ENCODE measurements around the gene GPT2. TPM values are rescaled to one million over a fixed set of nuclear protein-coding genes. Genes with fewer than 3 reads are reported as not detected.

GPT2 gene
- total RNA-seq, 1 donor from 2014 or later: 47.8 TPM

DNA sequence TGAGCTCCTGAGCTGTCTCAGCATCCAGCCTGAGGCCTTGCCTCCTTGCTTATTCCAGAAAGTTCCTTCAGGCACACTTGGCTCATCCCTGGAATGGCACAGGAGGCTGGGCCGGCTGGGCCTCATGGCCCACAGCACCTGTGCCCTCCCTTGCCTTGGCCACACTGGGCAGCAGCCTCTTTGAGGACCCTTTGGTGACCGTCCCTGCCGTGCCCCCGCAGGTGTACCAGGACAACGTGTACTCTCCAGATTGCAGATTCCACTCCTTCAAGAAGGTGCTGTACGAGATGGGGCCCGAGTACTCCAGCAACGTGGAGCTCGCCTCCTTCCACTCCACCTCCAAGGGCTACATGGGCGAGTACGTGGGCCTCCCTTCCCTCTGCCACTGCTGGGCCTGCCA lies 34.2 kb downstream of the GPT2 start:
- no peaks in the 10 kb centered on the region for H3K9me3 Mint-ChIP-seq
- H3K36me3 Mint-ChIP-seq: peaks cover 27% of the 10 kb centered on the region
- DNase-seq (ENCODE audit: extremely low spot score, unreplicated experiment): no peak
- peaks cover 24% of the 10 kb centered on the region for H3K4me1 Mint-ChIP-seq (ENCODE audit: unreplicated experiment)
- no peaks in the 10 kb centered on the region for H3K27me3 Mint-ChIP-seq
- H3K27ac Mint-ChIP-seq: no peak overlapping the region
- TF ChIP-seq, protein P1, sequence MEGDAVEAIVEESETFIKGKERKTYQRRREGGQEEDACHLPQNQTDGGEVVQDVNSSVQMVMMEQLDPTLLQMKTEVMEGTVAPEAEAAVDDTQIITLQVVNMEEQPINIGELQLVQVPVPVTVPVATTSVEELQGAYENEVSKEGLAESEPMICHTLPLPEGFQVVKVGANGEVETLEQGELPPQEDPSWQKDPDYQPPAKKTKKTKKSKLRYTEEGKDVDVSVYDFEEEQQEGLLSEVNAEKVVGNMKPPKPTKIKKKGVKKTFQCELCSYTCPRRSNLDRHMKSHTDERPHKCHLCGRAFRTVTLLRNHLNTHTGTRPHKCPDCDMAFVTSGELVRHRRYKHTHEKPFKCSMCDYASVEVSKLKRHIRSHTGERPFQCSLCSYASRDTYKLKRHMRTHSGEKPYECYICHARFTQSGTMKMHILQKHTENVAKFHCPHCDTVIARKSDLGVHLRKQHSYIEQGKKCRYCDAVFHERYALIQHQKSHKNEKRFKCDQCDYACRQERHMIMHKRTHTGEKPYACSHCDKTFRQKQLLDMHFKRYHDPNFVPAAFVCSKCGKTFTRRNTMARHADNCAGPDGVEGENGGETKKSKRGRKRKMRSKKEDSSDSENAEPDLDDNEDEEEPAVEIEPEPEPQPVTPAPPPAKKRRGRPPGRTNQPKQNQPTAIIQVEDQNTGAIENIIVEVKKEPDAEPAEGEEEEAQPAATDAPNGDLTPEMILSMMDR (conservative IDR thresholded peaks at IDR 0.05): no peak
- no peak overlapping the region for H3K4me3 Mint-ChIP-seq

DNA sequence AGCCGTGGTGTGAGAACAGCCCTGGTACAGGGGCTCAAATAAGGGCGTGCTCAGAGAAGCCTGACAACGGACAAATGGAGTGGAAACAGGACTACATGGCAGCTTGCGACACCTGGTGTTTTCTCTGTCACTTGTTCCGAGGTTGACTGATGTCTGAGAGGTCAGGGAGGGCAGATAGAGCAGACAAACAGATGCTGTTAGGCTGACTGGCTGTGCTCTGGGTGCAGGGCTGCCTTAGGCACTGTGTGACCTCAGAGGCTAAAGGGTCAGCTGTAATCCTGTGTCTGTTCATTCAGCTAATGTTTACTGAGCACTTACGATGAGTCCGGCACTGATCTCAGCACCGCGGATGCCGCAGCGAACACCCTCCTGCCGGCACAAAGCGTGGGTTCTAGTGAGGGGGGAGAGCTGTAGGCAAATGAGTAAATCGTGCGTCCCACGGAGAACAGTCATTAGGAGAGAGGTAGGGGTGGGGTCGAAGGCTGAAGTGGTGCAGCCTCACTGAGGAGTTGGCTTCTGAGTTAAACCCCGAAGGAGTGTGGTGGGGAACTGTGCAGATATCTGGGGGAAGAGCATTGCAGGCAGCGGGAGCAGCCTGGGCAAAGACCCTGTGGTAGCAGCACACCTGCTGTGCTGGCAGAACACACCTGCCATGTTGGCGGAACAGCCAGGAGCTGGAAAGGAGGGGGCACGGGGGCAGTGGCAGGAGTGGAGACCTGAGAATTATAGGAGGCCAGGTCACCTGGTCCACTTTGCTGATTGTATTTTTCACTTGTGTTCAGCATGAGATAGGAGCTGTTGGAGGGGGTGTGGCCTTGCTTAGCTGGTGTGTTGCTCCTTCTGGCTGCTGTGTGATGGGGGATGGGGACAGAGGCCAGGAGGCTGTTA lies 35.0 kb downstream of the GPT2 start:
- no peaks in the 10 kb centered on the region for H3K9me3 Mint-ChIP-seq
- TF ChIP-seq, protein P1 (conservative IDR thresholded peaks at IDR 0.05): peak; percentile 15
- no peaks in the 10 kb centered on the region for H3K27me3 Mint-ChIP-seq
- H3K36me3 Mint-ChIP-seq: peaks cover 27% of the 10 kb centered on the region
- no peak for DNase-seq (ENCODE audit: extremely low spot score, unreplicated experiment)
- peak overlapping the region; percentile 64 for H3K4me3 Mint-ChIP-seq
- H3K27ac Mint-ChIP-seq: peak overlapping the region; percentile 63
- H3K4me1 Mint-ChIP-seq (ENCODE audit: unreplicated experiment): peaks cover 24% of the 10 kb centered on the region

DNA sequence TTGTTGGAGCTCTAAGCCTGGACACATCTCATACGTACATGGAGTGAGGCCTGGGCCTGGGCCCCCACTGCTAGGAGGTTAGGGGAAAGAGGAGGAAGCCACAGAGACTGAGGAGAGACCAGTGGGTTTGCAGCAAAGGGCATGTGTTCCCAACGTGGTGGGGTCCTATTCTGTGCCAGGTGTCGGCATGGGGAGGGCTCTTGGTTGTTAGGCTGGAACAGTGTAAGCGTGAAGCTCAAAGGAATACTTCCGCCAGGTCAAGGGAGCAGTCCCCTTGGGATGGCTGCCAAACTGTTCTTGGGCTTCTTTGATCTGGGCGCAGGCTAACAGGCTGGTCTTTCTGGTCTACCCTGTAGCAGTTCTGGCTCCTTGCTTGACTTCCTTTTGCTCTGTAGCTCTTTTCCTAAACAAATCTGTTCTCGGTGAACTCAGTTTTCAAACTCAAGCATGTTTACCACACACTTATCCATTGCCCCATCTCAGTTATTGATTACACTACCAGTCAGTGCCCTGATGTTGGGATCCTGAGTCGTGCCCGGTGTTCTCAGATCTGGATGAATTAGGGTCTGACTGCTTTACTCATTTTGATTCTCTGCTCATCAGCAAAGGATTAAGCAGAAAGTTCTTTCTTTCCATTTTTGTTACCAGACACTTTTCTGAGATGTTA lies 36.4 kb downstream of the GPT2 start:
- no peak for DNase-seq (ENCODE audit: extremely low spot score, unreplicated experiment)
- peaks cover 22% of the 10 kb centered on the region for H3K36me3 Mint-ChIP-seq
- H3K4me1 Mint-ChIP-seq (ENCODE audit: unreplicated experiment): peaks cover 24% of the 10 kb centered on the region
- TF ChIP-seq, protein P1 (conservative IDR thresholded peaks at IDR 0.05): no peak
- no peaks in the 10 kb centered on the region for H3K27me3 Mint-ChIP-seq
- no peak overlapping the region for H3K4me3 Mint-ChIP-seq
- H3K9me3 Mint-ChIP-seq: no peaks in the 10 kb centered on the region
- H3K27ac Mint-ChIP-seq: peak overlapping the region; percentile 60

DNA sequence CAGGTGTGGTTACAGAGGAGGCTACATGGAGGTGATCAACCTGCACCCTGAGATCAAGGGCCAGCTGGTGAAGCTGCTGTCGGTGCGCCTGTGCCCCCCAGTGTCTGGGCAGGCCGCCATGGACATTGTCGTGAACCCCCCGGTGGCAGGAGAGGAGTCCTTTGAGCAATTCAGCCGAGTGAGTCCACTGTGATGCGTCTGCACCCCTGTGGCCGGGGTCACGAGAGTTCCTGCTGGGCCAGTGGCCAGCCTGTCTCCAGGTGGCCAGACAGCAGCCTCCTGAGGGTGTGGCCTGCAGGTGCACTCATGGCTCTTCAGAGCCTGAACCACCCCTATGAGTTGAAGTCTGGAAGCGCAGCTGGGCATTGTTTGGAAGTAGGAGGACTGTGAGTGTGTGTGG lies 38.1 kb downstream of the GPT2 start:
- DNase-seq (ENCODE audit: extremely low spot score, unreplicated experiment): no peak
- H3K4me3 Mint-ChIP-seq: no peak overlapping the region
- no peak overlapping the region for H3K27ac Mint-ChIP-seq
- no peaks in the 10 kb centered on the region for H3K27me3 Mint-ChIP-seq
- peaks cover 24% of the 10 kb centered on the region for H3K4me1 Mint-ChIP-seq (ENCODE audit: unreplicated experiment)
- H3K9me3 Mint-ChIP-seq: no peaks in the 10 kb centered on the region
- peaks cover 18% of the 10 kb centered on the region for H3K36me3 Mint-ChIP-seq
- TF ChIP-seq, protein P1 (conservative IDR thresholded peaks at IDR 0.05): no peak

DNA sequence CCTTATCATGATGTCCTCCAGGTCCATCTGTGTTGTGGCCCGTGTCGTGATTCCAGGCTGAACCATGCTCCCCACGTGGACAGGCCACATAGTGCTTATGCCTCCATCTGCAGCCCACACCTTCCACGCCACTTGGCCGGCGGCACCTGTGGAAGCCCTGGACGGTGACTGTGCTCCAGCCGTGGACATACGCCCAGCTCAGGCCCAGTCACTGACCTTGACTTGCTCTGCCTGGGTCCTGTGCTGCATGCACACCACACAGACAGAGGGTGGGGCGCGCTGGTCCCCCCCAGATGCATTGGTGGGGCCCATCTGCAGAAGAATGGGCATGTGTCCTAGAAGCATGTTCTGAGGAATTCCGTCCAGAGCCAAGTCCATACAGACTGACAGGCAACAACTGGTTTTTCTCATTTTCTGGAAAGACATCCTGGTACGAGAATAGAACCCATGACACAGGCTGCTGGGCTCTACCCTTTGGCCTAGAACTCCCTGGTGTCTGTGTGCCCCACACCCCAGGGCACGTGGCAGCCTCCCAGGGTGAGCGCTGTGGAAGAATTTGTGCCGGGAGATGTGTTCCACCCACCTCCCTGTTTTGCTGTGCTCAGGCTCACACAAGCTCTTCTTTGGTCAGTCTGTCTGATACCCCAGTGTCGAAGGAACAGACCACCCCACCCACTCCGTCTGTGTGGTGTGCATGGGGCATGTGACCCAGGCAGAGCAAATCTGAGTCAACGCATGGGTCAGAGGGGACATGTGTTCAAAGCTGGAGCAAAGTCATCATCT lies 39.5 kb downstream of the GPT2 start:
- Mint-ChIP-seq H3K4me3 (no peak overlapping the region), H3K4me1 (ENCODE audit: unreplicated experiment) (peaks cover 20% of the 10 kb centered on the region), H3K9me3 (no peaks in the 10 kb centered on the region), H3K27ac (no peak overlapping the region), H3K27me3 (no peaks in the 10 kb centered on the region), H3K36me3 (peaks cover 14% of the 10 kb centered on the region)
- no peak for DNase-seq (ENCODE audit: extremely low spot score, unreplicated experiment)
- TF ChIP-seq, protein P1 (conservative IDR thresholded peaks at IDR 0.05): no peak

All from type B pancreatic cell (in vitro differentiated cells).